ENCODE results near the gene NCOA7. TPM values are rescaled to one million over a fixed set of nuclear protein-coding genes. Genes with fewer than 3 reads are reported as not detected.

NCOA7 gene
- total and polyA plus RNA-seq, 9 donors = 10.9 to 54.1 (median 30.7) TPM

DNA sequence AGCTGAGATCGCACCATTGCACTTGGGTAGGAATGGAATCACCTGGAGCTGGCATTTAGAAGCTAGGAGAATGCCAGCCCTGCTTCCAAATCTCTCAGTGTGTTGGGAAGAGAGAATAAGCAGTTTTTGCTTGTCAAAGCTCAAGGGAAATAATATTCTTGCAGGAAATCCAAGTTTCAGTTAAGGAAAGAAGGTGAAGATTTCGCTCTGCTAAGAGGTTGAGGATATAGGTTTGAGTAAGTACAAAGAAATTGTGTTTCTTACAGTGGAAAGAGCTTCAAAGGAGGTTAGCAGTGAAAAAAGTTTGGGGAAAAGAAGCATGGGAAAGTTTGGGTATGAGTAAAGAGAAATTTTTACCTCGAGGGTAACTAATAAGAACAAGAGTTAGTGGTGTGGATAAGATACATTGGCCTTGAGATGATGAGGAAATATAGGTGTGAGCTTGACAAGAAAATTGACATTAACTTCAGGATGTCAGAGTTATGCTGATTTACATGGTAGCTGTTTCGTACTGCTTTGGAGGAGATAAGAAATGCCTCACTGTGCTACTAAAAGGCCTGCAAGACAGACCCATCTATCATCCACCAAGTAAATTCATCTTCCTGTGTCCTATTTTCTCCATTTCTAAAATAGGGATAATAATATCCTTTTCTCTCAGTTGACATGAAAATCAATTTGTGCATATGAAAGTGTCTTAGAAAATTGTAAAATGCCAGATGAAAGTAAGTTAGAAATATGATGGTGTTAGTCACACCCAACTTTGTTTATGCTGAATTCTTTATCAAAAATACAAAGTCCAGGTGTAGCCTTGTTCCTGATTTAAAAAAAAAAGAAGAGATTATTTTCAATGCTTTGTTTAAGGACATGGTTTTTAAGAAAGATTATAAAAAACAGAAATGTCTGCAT lies 153.0 kb downstream of the NCOA7 start:
- WGBS, 3 donors = 81 to 89% (median 84%) methylated on average over 4 of the region's 4 CpGs
- Histone ChIP-seq H3K4me3 (no peak overlapping the region), H3K27me3 (no peaks in the 10 kb centered on the region), H3K9me3 (no peaks in the 10 kb centered on the region), H3K27ac (peak overlapping the region in 1 of 2 donors; percentile 21), H3K36me3 (no peaks in the 10 kb centered on the region), H3K4me1 (ENCODE audit: insufficient read depth) (no peaks in the 10 kb centered on the region)
- intact Hi-C loops (cut with DNase I) = no loop called here
- DNase-seq = no peak
- TF ChIP-seq EP300 (IDR thresholded peaks at IDR 0.05) (no peak), POLR2A (IDR thresholded peaks at IDR 0.05) (no peak)
- TF ChIP-seq, protein P1, sequence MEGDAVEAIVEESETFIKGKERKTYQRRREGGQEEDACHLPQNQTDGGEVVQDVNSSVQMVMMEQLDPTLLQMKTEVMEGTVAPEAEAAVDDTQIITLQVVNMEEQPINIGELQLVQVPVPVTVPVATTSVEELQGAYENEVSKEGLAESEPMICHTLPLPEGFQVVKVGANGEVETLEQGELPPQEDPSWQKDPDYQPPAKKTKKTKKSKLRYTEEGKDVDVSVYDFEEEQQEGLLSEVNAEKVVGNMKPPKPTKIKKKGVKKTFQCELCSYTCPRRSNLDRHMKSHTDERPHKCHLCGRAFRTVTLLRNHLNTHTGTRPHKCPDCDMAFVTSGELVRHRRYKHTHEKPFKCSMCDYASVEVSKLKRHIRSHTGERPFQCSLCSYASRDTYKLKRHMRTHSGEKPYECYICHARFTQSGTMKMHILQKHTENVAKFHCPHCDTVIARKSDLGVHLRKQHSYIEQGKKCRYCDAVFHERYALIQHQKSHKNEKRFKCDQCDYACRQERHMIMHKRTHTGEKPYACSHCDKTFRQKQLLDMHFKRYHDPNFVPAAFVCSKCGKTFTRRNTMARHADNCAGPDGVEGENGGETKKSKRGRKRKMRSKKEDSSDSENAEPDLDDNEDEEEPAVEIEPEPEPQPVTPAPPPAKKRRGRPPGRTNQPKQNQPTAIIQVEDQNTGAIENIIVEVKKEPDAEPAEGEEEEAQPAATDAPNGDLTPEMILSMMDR (IDR thresholded peaks at IDR 0.05) = no peak

DNA sequence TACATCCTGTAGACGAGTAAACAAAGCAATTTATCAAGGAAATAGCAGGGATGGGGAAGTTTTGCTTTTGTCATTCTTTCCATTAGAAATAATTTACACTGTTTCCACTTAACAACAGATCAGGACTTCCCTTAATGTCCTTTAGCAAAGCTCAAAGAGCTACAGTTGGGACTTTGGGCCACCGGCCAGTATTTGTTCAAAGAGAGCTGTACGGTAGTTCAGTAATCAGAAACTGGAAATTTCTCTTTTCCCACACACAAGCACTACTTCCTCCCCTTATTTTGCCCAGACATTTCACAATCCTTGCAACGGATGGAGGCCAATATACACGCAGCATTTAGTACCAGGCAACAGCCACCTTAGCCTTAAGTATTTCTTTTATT lies 153.7 kb downstream of the NCOA7 start:
- 4 to 8% (median 7%) methylated on average over 5 of the region's 5 CpGs for WGBS, 3 donors
- Histone ChIP-seq H3K27me3 (no peaks in the 10 kb centered on the region), H3K9me3 (no peaks in the 10 kb centered on the region), H3K4me1 (ENCODE audit: insufficient read depth) (no peaks in the 10 kb centered on the region), H3K36me3 (no peaks in the 10 kb centered on the region), H3K27ac (peak overlapping the region in 1 of 2 donors; percentile 21), H3K4me3 (no peak overlapping the region)
- intact Hi-C loops (cut with DNase I) = no loop called here
- peak in 4 of 5 donors; percentile 24 to 73 (median 52) for DNase-seq
- no peak for TF ChIP-seq EP300 (IDR thresholded peaks at IDR 0.05)
- TF ChIP-seq, protein P1 (IDR thresholded peaks at IDR 0.05) = no peak
- no peak for TF ChIP-seq POLR2A (IDR thresholded peaks at IDR 0.05)

DNA sequence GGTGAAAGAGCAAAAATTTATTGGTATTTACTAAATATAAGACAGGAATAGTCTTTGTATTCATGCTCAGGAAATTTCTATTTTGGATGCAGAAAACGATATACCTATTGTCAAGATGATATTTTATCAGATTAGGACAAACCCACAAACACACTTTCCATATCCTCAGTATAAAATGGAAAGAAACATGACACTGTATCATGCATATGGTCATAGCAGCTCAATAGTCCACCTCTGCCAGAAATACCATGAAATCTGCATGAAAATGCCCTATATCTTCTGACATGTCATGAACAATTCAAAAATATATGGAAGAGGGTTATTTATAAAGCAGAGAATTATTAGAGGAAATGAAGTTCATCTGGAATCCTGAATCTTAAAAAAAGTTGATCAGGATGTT lies 154.1 kb downstream of the NCOA7 start:
- H3K27me3 ChIP-seq = no peaks in the 10 kb centered on the region
- no peak overlapping the region for H3K27ac ChIP-seq
- 59 to 64% (median 60%) methylated on average over 1 of the region's 1 CpG for WGBS, 3 donors

DNA sequence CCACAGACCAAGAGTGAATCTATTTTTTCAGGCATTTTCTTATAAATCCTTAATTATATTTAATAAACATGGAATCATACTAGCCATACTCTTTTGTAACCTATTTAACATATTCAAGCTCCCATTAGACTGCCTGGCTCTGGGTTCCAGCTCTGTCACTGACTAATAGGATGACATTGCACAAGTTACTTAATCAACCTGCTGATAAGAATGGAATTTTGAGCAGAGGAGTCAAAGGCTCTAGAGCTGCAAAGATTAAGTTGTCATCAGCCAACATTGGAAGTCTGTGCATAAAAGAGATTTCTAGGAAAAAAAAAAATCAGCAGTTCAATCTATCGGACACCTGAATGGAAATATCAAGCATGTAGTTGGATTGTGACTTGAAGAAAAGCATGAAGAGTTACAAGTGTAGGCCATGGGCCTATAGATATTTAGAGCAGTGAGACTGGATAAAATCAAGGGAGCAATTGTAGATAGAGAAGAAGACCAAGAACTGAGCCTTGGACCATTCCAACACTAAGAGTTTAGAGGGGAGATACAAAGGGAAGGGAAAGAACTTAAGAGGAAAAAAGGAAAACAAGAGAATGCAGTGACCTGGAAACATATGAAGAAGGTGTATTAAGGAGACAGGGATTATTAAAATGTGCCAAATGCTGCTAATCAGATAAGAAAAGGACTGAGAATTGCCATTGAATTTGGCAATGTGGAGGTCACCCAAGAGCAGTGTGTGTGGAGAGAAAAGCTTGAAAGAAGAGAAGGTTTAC lies 154.8 kb downstream of the NCOA7 start:
- Histone ChIP-seq H3K4me3 (no peak overlapping the region), H3K27me3 (no peaks in the 10 kb centered on the region), H3K36me3 (no peaks in the 10 kb centered on the region), H3K4me1 (ENCODE audit: insufficient read depth) (no peaks in the 10 kb centered on the region), H3K27ac (no peak overlapping the region), H3K9me3 (no peaks in the 10 kb centered on the region)
- DNase-seq = no peak
- intact Hi-C loops (cut with DNase I) = no loop called here
- WGBS, 3 donors = 80 to 89% (median 82%) methylated on average over 1 of the region's 1 CpG
- TF ChIP-seq EP300 (IDR thresholded peaks at IDR 0.05) (no peak), POLR2A (IDR thresholded peaks at IDR 0.05) (no peak)
- TF ChIP-seq, protein P1 (IDR thresholded peaks at IDR 0.05) = no peak

More for the DNA sequence above, 154.1 kb downstream of the NCOA7 start:
- H3K36me3 ChIP-seq = no peaks in the 10 kb centered on the region
- no peak for DNase-seq
- H3K4me3 ChIP-seq = no peak overlapping the region
- TF ChIP-seq EP300 (IDR thresholded peaks at IDR 0.05) (no peak), POLR2A (IDR thresholded peaks at IDR 0.05) (no peak)
- TF ChIP-seq, protein P1 (IDR thresholded peaks at IDR 0.05) = no peak
- H3K4me1 ChIP-seq (ENCODE audit: insufficient read depth) = no peaks in the 10 kb centered on the region
- intact Hi-C loops (cut with DNase I) = no loop called here
- no peaks in the 10 kb centered on the region for H3K9me3 ChIP-seq
